ENCODE data around the gene ZNF792. TPM values are rescaled to one million over a fixed set of nuclear protein-coding genes. Genes with fewer than 3 reads are reported as not detected.

The ZNF792 gene
- total RNA-seq, 1 donor from 2014 or later: 3.3 TPM

DNA sequence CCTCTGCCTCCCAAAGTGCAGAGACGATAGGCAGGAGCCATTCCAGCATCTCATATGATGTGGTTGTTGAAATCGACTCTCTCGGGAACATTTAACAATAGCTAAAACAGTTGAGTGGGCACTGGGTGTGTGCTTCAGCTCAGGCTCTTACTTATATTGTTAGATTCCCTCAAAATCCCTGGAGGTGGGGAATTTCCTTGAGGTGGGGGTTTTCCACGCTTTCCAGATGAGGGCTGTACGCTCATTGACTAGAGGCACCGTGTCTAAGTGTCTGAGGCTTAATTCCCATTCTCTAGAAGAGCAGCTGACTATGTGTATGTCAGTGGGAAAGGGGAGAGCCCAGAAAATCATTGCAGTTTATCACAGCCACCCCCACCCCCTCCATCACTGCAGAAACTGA is 25.3 kb upstream of the ZNF792 start:
- DNase-seq (ENCODE audit: low read depth): no peak
- TF ChIP-seq, protein P1, sequence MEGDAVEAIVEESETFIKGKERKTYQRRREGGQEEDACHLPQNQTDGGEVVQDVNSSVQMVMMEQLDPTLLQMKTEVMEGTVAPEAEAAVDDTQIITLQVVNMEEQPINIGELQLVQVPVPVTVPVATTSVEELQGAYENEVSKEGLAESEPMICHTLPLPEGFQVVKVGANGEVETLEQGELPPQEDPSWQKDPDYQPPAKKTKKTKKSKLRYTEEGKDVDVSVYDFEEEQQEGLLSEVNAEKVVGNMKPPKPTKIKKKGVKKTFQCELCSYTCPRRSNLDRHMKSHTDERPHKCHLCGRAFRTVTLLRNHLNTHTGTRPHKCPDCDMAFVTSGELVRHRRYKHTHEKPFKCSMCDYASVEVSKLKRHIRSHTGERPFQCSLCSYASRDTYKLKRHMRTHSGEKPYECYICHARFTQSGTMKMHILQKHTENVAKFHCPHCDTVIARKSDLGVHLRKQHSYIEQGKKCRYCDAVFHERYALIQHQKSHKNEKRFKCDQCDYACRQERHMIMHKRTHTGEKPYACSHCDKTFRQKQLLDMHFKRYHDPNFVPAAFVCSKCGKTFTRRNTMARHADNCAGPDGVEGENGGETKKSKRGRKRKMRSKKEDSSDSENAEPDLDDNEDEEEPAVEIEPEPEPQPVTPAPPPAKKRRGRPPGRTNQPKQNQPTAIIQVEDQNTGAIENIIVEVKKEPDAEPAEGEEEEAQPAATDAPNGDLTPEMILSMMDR (conservative IDR thresholded peaks at IDR 0.05; ENCODE audit: low read depth, low read length): no peak
- no peak overlapping the region for H3K4me3 ChIP-seq (ENCODE audit: low read depth, low read length)

DNA sequence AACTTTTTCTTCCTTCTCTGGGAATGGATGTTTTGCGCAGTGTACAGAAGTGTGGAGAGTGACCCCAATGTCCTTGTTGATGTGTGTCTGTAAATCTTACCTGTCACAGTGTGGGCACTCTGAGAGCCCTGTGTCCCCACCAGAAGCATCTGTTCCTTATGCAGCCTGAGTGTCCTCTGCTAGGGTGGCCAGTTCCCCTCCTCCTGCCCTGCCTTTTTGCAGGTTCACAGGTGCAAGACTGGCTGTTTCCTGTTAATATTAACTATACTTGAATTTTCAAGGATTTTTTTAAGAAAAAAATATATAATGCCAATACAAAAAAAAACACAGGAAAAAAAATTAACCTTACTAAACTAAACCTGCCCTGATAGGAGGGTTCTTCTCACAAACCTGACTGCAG is 24.1 kb upstream of the ZNF792 start:
- no peak overlapping the region for H3K4me3 ChIP-seq (ENCODE audit: low read depth, low read length)
- TF ChIP-seq, protein P1 (conservative IDR thresholded peaks at IDR 0.05; ENCODE audit: low read depth, low read length): no peak
- DNase-seq (ENCODE audit: low read depth): no peak

- TF ChIP-seq, protein P1 (conservative IDR thresholded peaks at IDR 0.05; ENCODE audit: low read depth, low read length): no peak
- no peak for DNase-seq (ENCODE audit: low read depth)
- H3K4me3 ChIP-seq (ENCODE audit: low read depth, low read length): no peak overlapping the region
Measured at GRCh38 chr19:34985249-34986022, 21.4 kb upstream of the ZNF792 start.

DNA sequence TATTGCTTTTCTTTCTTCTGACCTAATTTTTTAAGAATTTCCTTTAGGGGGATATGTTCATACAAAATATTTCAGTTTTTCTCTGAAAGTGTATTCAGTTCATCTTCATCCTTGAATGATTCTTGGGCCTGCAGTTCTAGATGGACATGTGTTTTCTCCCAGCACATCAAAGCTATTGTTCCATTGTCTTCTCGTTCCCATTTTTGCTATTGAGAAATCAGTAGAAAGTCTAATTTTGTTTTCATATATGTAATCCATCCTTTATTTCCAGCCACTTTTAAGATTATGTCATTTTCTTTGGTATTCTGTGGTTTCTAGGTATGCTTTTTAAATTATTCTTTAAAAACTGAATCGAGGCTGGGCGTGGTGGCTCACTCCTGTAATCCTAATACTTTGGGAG is 20.3 kb upstream of the ZNF792 start:
- DNase-seq (ENCODE audit: low read depth): no peak
- H3K4me3 ChIP-seq (ENCODE audit: low read depth, low read length): no peak overlapping the region
- TF ChIP-seq, protein P1 (conservative IDR thresholded peaks at IDR 0.05; ENCODE audit: low read depth, low read length): no peak

- H3K4me3 ChIP-seq (ENCODE audit: low read depth, low read length): no peak overlapping the region
- TF ChIP-seq, protein P1 (conservative IDR thresholded peaks at IDR 0.05; ENCODE audit: low read depth, low read length): no peak
- DNase-seq (ENCODE audit: low read depth): no peak
Measured at GRCh38 chr19:34983786-34984185, 19.8 kb upstream of the ZNF792 start.

DNA sequence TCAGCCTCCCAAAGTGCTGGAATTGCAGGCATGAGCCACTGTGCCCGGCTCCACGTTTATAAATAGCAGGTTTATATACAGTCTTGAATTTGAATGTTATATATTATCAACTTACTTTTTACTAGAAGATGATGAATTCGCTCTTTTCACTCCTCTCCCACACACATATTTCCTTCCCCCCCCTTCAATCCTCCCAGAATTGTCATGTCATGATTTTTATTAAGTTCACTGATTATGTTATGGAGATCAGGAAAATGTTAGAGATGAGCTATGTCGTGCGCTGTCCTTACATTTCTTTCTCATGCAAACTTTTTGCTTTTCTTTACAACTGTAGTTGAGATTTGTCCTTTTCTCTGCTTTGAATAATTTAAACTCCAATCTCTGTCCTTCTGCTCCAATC is 18.2 kb upstream of the ZNF792 start:
- H3K4me3 ChIP-seq (ENCODE audit: low read depth, low read length): no peak overlapping the region
- no peak for DNase-seq (ENCODE audit: low read depth)
- TF ChIP-seq, protein P1 (conservative IDR thresholded peaks at IDR 0.05; ENCODE audit: low read depth, low read length): no peak

Measured in epithelial cell of proximal tubule (primary cell).